GM18508 (cell line): ENCODE data around the gene EREG.

ENCODE experiments used
- ATAC-seq: cut with Tn5 transposase; IDR thresholded peaks from one replicate; pipeline ENCODE4 v1.9.1; 2021; ENCODE audit warnings: moderate number of reproducible peaks; ENCODE audit not compliant: insufficient read depth, unreplicated experiment

The EREG gene

DNA sequence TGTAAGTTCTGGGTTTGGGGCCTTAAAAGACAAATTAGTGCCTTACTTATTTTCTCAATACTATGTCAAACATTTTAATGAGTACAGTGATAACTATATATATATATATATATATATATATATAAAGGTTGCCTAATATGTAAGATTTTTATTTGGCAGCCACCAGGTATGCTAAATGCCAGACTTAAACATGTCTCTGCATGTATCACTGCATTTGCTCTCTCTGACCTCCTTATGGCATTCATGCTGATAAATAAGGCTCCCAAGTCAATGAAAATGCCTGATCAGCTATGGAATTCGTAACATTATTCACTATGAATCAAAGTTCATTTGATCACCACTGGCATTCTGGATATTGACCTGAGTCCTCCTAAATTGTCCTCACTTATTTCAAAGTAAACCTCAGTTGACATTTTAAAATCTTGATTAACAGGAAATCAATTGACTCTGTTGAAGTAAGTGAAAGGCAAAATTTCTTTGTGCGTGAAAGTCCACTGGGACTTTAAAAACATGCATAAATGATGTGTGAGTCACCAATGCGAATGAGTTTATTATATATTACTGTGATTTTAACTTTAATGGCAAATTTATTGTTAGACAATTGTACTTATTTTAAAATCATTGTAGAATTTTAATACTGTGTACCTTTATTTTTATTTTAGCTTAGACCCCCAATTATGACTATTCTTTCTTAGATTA, 50.8 kb downstream of the EREG start:
- ATAC-seq: no peak

DNA sequence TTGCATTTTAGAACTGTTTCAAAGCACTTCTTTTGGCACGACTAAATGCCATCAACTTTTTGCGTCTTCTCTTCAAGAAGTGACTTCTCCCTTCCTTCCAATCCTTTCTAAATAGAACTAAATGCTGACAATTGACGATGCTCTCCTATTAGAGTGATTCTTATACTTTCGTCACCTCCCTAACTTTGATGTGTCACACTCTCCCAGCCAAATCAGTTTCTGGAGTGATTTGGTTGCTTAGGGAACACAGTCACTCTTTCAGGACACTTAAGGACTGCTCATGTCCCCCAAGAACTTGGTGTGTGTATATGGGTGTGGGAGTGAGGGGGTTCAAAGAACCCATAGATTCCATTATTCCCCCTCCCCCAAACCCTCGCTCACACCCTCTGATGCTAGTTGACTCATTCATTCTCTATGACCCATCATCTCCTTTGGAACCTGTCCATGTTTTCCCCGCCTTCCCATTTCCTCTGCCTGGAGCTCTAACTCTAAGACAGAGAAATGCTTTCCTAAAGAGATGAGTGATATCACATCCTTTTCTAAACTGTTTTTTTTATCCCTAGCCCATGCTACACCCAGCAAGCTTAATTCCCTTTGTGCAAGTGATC, 53.2 kb downstream of the EREG start:
- no peak for ATAC-seq

GRCh38 chr4:74420863-74421262, 55.9 kb downstream of the EREG start:
- ATAC-seq: no peak

GRCh38 chr4:74423104-74423503, 58.2 kb downstream of the EREG start:
- no peak for ATAC-seq

- ATAC-seq: no peak
Measured at GRCh38 chr4:74424111-74424510, 59.2 kb downstream of the EREG start.

DNA sequence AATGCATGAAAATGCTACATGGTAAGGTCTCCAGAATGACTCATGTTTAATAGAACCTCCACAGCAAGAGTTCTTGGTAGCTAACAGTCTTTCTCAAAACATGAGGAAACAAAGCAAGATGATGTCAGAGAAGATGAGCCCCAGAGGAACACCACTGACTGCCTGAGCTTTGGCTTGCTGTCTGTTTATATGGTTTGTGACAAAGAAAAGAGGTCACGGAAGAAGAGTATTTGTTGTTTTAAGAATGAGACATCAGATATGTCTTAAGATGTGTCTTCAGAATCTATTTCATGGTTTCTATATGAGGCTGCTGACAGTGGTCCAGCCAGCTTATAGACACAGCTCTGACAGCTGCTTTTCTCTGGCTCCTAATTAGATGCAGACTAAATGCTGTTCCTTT, 61.2 kb downstream of the EREG start:
- ATAC-seq: no peak

DNA sequence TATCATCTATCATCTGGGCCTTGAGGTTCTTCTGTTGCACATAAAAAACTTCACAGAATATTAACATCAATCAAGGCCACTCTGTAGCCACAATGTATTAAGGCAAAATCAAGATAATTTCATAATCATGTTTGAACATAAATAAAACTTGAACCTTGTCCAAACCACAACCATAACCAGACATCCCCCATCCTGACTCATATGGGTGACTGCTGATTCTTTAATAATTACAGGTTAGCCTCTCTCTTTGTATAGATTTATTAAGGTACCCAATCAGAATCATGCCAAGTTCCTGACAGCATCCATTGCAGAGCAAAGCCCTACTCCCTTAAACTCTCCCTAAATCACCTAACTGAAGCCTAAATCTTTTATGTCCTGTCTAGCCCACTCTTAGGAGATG, 63.3 kb downstream of the EREG start:
- no peak for ATAC-seq

- ATAC-seq: peak; percentile 93
Measured at GRCh38 chr4:74431113-74431826, 66.3 kb downstream of the EREG start.

DNA sequence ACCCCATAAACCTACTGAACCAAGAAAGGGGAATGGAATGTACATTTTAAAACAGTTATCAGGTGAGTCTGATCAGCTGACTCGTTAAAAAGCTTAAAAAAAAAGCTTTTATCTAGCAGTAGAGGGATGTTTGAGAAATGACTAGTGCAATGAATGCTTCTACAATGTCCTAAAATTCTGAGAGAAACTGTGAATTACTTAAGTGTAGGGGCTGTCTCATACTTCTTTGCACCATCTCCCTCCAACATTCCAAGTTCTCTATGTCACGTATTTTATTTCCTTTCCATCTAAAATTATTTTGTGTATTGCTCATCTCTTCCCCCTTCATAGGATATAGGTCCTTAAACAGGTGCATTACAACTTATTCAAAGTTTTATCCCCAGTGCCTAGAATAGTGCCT, 68.1 kb downstream of the EREG start:
- no peak for ATAC-seq

- ATAC-seq: no peak
Measured at GRCh38 chr4:74433541-74434172, 68.7 kb downstream of the EREG start.

DNA sequence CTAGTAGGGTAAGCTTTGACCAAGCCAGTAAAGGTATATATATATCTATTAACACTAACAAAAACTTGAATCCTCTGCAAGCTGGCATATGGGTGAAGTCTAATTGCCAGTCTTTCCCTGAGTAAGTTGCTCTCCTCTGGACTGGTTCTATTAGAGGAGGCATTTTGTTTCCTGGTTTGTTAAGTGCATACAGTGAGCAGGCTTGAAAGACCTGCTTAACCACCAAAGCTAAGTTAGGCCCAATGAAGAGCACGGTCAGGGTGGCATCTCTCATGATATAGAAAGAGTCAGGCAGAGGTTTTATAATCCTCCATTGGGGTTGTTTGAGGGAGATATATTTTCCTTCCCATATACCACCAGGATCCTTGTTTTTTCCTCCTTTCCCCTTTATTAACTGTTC, 70.4 kb downstream of the EREG start:
- no peak for ATAC-seq

DNA sequence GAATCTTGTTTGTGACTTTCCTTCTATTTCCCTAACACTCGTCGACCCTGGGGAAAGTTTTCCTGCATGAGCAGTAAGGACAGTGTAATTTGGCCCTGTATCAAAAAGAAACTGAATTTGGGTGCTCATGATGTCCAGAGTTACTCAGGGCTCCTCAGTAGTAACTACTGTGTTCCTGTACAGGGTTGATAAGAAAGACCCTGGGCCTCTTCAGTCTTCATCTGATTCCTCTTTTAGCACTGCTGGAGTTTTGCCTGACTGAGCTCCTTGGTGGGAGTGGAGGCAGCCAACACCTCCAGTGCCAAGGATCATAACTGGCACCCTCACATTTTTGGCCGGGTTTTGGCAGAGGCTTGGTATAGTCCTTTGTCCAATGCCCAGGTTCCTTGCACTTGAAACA, 72.9 kb downstream of the EREG start:
- ATAC-seq: no peak
